H9 (cell line): ENCODE measurements around the gene SEMA3C. TPM values are rescaled to one million over a fixed set of nuclear protein-coding genes. Genes with fewer than 3 reads are reported as not detected.

Source experiments
- DNase-seq: peaks from one replicate; pipeline ENCODE4 v3.0.0-alpha.2; 2017
- H2AFZ ChIP-seq: one replicate; pipeline ENCODE4 v1.6.1; 2013; ENCODE audit warnings: mild to moderate bottlenecking, low read length, control low read depth, moderate library complexity
- H2AK5ac ChIP-seq: 2 replicates; pipeline ENCODE4 v1.6.1; 2013; ENCODE audit warnings: low read length, control low read depth, mixed read lengths; ENCODE audit not compliant: insufficient read length
- H2BK120ac ChIP-seq: one replicate; pipeline ENCODE4 v1.6.1; 2013; ENCODE audit warnings: low read depth, mild to moderate bottlenecking, low read length, control low read depth, inconsistent platforms; ENCODE audit not compliant: poor library complexity, severe bottlenecking
- H2BK12ac ChIP-seq: 2 replicates; pipeline ENCODE4 v1.6.1; 2013; ENCODE audit warnings: low read length, control low read depth, mixed read lengths, low read depth; ENCODE audit not compliant: insufficient read length
- H2BK15ac ChIP-seq: 2 replicates; pipeline ENCODE4 v1.6.1; 2013; ENCODE audit warnings: low read depth, low read length, control low read depth
- H2BK20ac ChIP-seq: one replicate; pipeline ENCODE4 v1.6.1; 2013; ENCODE audit warnings: low read depth, mild to moderate bottlenecking, low read length, control low read depth, inconsistent platforms; ENCODE audit not compliant: poor library complexity, severe bottlenecking
- H2BK5ac ChIP-seq: 2 replicates; pipeline ENCODE4 v1.6.1; 2013; ENCODE audit warnings: low read length, control low read depth, mixed read lengths; ENCODE audit not compliant: insufficient read length
- H3K14ac ChIP-seq: 2 replicates; pipeline ENCODE4 v1.6.1; 2013; ENCODE audit warnings: low read length, control low read depth; ENCODE audit not compliant: insufficient read depth
- H3K18ac ChIP-seq: 2 replicates; pipeline ENCODE4 v1.6.1; 2013; ENCODE audit warnings: low read depth, mild to moderate bottlenecking, mixed read lengths, low read length, control low read depth; ENCODE audit not compliant: insufficient read length
- H3K23ac ChIP-seq: 2 replicates; pipeline ENCODE4 v1.6.1; 2013; ENCODE audit warnings: low read length, control low read depth, mixed read lengths, low read depth; ENCODE audit not compliant: insufficient read length
- H3K23me2 ChIP-seq: 2 replicates; pipeline ENCODE4 v1.6.1; 2013; ENCODE audit warnings: low read depth, mild to moderate bottlenecking, mixed read lengths, low read length, control low read depth; ENCODE audit not compliant: insufficient read length, poor library complexity, severe bottlenecking
- H3K27ac ChIP-seq: 2 replicates; pipeline ENCODE4 v1.5.1; 2013; ENCODE audit warnings: low read length, control low read depth, mixed read lengths, low read depth; ENCODE audit not compliant: insufficient read length
- H3K27me3 ChIP-seq: 2 replicates; pipeline ENCODE4 v1.6.1; 2013; ENCODE audit warnings: low read length, control low read depth, inconsistent platforms; ENCODE audit not compliant: insufficient read depth
- H3K4ac ChIP-seq: 2 replicates; pipeline ENCODE4 v1.6.1; 2013; ENCODE audit warnings: low read depth, mild to moderate bottlenecking, control low read depth, inconsistent platforms, low read length, moderate library complexity
- H3K4me1 ChIP-seq: 2 replicates; pipeline ENCODE4 v1.6.1; 2013; ENCODE audit warnings: low read length, control low read depth, inconsistent platforms; ENCODE audit not compliant: insufficient read depth
- H3K4me2 ChIP-seq: 2 replicates; pipeline ENCODE4 v1.6.1; 2013; ENCODE audit warnings: low read length, control low read depth, mixed read lengths; ENCODE audit not compliant: insufficient read length, insufficient read depth
- H3K56ac ChIP-seq: 2 replicates; pipeline ENCODE4 v1.6.1; 2013; ENCODE audit warnings: low read depth, mild to moderate bottlenecking, mixed read lengths, low read length, control low read depth; ENCODE audit not compliant: insufficient read length
- H3K79me1 ChIP-seq: 2 replicates; pipeline ENCODE4 v1.6.1; 2013; ENCODE audit warnings: low read depth, mild to moderate bottlenecking, moderate library complexity, low read length, control low read depth, inconsistent platforms; ENCODE audit not compliant: insufficient read depth, poor library complexity, severe bottlenecking
- H3K79me2 ChIP-seq: 2 replicates; pipeline ENCODE4 v1.6.1; 2013; ENCODE audit warnings: low read length, control low read depth, inconsistent platforms; ENCODE audit not compliant: insufficient read depth
- H3K9ac ChIP-seq: 2 replicates; pipeline ENCODE4 v1.6.1; 2013; ENCODE audit warnings: low read length, control low read depth, mixed read lengths; ENCODE audit not compliant: insufficient read length; ENCODE audit errors: extremely low read depth
- H3K9me3 ChIP-seq: one replicate; pipeline ENCODE4 v1.6.1; 2013; ENCODE audit warnings: low read depth, low read length, inconsistent platforms; ENCODE audit not compliant: control insufficient read depth
- H3T11ph ChIP-seq: one replicate; pipeline ENCODE4 v1.6.1; 2013; ENCODE audit warnings: mild to moderate bottlenecking, low read length, control low read depth, inconsistent platforms
- H4K20me1 ChIP-seq: one replicate; pipeline ENCODE4 v1.6.1; 2013; ENCODE audit not compliant: control insufficient read depth, insufficient read length, insufficient read depth
- H4K5ac ChIP-seq: 2 replicates; pipeline ENCODE4 v1.6.1; 2013; ENCODE audit warnings: low read depth, mild to moderate bottlenecking, mixed read lengths, low read length, control low read depth; ENCODE audit not compliant: insufficient read length
- H4K8ac ChIP-seq: replicated peaks from 2 replicates; pipeline ENCODE4 v1.6.1; 2013; ENCODE audit warnings: low read length, control low read depth, mixed read lengths, low read depth; ENCODE audit not compliant: insufficient read length
- H4K91ac ChIP-seq: 2 replicates; pipeline ENCODE4 v1.6.1; 2013; ENCODE audit warnings: low read depth, mild to moderate bottlenecking, moderate library complexity, mixed read lengths, low read length, control low read depth; ENCODE audit not compliant: insufficient read length
- H3K27ac Mint-ChIP-seq, 3 experiments: 2 replicates in 2 of 3; 3 replicates in 1 of 3; pipeline ENCODE4 v1.8.0; 2020 to 2021; ENCODE audit warnings: mixed read lengths in 3 of 3, mild to moderate bottlenecking in 1 of 3, moderate library complexity in 1 of 3
- H3K27me3 Mint-ChIP-seq: 2 replicates; pipeline ENCODE4 v1.8.0; 2021; ENCODE audit warnings: low read depth, mild to moderate bottlenecking, moderate library complexity, mixed read lengths
- H3K36me3 Mint-ChIP-seq, 3 experiments: 2 replicates in 2 of 3; 3 replicates in 1 of 3; pipeline ENCODE4 v1.8.0; 2020 to 2021; ENCODE audit warnings: low read depth in 3 of 3, mixed read lengths in 3 of 3; ENCODE audit not compliant: insufficient read depth in 1 of 3
- H3K4me1 Mint-ChIP-seq, 2 experiments: 2 replicates each; pipeline ENCODE4 v1.8.0; 2020; ENCODE audit warnings: mixed read lengths in 2 of 2
- H3K4me3 Mint-ChIP-seq, 2 experiments: 2 replicates in 1 of 2; 3 replicates in 1 of 2; pipeline ENCODE4 v1.8.0; 2020 to 2021; ENCODE audit warnings: mild to moderate bottlenecking in 2 of 2, mixed read lengths in 2 of 2, moderate library complexity in 1 of 2
- H3K9me3 Mint-ChIP-seq, 2 experiments: 2 replicates in 1 of 2; 3 replicates in 1 of 2; pipeline ENCODE4 v1.8.0; 2020; ENCODE audit warnings: mild to moderate bottlenecking in 2 of 2, mixed read lengths in 2 of 2, moderate library complexity in 1 of 2
- total RNA-seq: library from RNA; stranded (reverse); gene quantifications from 2 replicates; pipeline ENCODE4 v1.2.1, GENCODE V29; 2021
- TF ChIP-seq, protein P1 (sequence below): fragments of 200-600 bp; sonication (generic); conservative IDR thresholded peaks from 3 replicates; pipeline ENCODE4 v1.8.0; 2021; ENCODE audit warnings: antibody characterized with exemption, mild to moderate bottlenecking

SEMA3C gene
- total RNA-seq, 1 experiment from 2014 or later = 1.6 TPM

DNA sequence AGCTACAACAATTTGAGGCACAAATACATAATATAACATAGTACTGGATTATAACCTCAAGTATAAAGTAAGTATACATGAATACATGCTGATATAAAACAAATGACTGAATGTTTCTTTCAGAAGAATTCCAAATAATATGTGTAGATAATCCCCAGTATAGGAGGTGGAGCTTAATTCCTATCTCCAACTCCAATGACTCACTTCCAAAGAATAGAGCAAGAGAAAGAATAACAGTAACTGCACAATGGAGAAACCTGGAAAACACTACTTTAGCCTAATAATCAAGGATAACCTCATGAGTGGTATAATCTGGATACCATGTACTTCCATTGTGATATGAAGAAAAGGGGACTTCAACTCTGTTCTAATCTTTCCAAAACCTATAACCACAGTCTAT lies 13.7 kb upstream of the SEMA3C start:
- Histone ChIP-seq H3K4ac (no peak overlapping the region), H2BK5ac (no peak overlapping the region), H3K9me3 (no peaks in the 10 kb centered on the region), H3K79me2 (no peaks in the 10 kb centered on the region), H3K27ac (no peak overlapping the region), H3K56ac (no peak overlapping the region), H2BK20ac (no peak overlapping the region), H4K8ac (no peak overlapping the region), H3K4me2 (no peak overlapping the region), H2AFZ (no peak overlapping the region), H3K23ac (no peak overlapping the region), H3K4me1 (no peaks in the 10 kb centered on the region), H2BK120ac (no peak overlapping the region), H3K79me1 (no peaks in the 10 kb centered on the region), H3K14ac (no peak overlapping the region), H2AK5ac (no peak overlapping the region), H4K20me1 (no peaks in the 10 kb centered on the region), H4K5ac (no peak overlapping the region), H2BK12ac (no peak overlapping the region), H4K91ac (no peak overlapping the region), H3T11ph (no peak overlapping the region), H3K23me2 (no peaks in the 10 kb centered on the region), H3K27me3 (no peaks in the 10 kb centered on the region), H3K18ac (no peak overlapping the region), H3K9ac (no peak overlapping the region), H2BK15ac (no peak overlapping the region)
- no peaks in the 10 kb centered on the region for H3K27me3 Mint-ChIP-seq
- TF ChIP-seq, protein P1, sequence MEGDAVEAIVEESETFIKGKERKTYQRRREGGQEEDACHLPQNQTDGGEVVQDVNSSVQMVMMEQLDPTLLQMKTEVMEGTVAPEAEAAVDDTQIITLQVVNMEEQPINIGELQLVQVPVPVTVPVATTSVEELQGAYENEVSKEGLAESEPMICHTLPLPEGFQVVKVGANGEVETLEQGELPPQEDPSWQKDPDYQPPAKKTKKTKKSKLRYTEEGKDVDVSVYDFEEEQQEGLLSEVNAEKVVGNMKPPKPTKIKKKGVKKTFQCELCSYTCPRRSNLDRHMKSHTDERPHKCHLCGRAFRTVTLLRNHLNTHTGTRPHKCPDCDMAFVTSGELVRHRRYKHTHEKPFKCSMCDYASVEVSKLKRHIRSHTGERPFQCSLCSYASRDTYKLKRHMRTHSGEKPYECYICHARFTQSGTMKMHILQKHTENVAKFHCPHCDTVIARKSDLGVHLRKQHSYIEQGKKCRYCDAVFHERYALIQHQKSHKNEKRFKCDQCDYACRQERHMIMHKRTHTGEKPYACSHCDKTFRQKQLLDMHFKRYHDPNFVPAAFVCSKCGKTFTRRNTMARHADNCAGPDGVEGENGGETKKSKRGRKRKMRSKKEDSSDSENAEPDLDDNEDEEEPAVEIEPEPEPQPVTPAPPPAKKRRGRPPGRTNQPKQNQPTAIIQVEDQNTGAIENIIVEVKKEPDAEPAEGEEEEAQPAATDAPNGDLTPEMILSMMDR = no peak
- no peaks in the 10 kb centered on the region for H3K36me3 Mint-ChIP-seq
- H3K9me3 Mint-ChIP-seq = no peaks in the 10 kb centered on the region
- no peak overlapping the region for H3K27ac Mint-ChIP-seq
- no peak overlapping the region for H3K4me3 Mint-ChIP-seq
- DNase-seq = no peak
- H3K4me1 Mint-ChIP-seq = no peaks in the 10 kb centered on the region
